ENCODE data around the gene TAF1D.
"Not testable (repeated sequence)": the region's sequence is repeated elsewhere in the genome, so short reads cannot be mapped to it uniquely, and the experiment has no call there.

TAF1D gene, protein sequence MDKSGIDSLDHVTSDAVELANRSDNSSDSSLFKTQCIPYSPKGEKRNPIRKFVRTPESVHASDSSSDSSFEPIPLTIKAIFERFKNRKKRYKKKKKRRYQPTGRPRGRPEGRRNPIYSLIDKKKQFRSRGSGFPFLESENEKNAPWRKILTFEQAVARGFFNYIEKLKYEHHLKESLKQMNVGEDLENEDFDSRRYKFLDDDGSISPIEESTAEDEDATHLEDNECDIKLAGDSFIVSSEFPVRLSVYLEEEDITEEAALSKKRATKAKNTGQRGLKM

DNA sequence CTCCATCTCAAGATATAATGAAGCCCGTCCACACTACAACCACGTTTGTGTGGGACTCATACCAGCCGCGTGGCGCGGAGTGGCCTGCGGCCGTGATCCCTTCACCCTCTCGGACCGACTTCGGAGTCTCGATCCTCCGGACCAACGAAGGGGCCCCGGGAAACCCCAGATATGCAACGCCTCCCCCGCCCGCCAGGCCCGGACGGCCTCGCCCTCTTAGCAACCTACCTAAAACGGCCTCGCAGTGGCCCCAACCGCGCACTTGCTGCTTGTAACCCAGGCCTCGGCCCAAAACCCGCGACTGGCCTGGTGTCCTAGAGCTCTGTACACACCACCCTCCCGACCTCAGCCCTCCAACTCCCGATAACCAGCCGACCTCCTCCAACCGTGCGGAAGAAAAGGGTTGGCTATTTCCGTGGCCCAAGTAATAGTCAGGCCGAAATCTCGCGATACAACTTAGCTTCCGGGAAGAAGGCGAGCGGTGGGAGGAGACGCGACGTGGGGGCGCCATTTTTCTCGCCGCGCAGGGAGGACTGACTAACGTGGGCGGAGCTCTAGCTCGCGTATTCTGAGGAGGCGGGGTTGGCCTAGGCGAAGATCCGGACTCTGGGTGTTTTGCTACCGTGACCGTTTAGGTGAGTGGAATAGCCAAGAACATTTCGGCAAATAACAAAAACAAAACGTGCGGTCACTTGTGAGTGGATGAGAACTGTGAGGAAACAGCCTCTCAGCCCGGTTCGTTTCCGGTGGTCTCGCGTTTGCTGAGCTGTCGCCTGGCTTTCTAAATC, at the start of gene TAF1D, which contains the start of gene C11orf54:
TAF1D (minus strand) TSS at position 402 of the 788 bp plus-strand sequence. CDS start 2,191 bp downstream, outside the sequence.
C11orf54 (plus strand) TSS at position 579 of the 788 bp plus-strand sequence. CDS start 5,722 bp downstream, outside the sequence.
- DNase-seq = peak; percentile 98

- no peak for DNase-seq
Observed at GRCh38 chr11:93784935-93785360, 43.7 kb upstream of the TAF1D start.

DNA sequence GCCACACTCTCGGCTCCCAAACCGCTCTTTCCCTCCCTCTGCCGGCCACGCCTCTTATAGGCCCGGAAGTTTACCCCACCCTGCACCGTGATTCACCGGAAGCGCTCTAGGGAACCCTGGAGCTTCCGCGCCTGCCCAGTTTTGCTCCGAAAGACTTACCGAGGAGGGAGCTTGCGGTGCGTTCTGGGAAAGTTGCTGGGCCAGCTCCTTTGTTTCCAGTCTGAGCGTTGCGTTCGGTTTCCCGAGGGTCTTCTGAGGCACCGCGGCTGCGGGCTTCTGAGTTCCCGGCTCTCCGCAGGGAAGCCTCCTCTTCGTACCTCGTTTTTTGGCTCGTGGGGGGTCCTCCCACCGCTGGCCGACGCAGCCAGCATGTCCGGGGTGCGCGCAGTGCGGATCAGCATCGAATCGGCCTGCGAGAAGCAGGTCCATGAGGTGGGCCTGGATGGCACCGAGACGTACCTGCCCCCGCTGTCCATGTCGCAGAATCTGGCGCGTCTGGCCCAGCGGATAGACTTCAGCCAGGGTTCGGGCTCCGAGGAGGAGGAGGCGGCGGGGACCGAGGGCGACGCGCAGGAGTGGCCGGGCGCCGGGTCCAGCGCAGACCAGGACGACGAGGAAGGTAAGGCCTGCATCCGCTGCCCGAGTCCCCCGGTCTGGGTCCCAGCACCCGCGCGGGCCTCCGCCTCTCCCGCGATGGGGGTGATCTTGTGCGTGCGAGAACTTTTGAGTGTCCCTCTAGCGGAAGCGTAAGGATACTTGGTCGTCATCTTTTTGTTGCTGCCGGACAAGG, 43.0 kb upstream of the TAF1D start, which contains the start of gene MED17:
MED17 (plus strand) TSS at position 138 of the 790 bp plus-strand sequence; CDS start at position 370, 232 bp downstream.
- peak; percentile 95 for DNase-seq

- DNase-seq = no peak
Observed at GRCh38 chr11:93783765-93784144, 42.5 kb upstream of the TAF1D start.

- no peak for DNase-seq
Observed at GRCh38 chr11:93783362-93783761, 42.1 kb upstream of the TAF1D start.

- peak; percentile 16 for DNase-seq
Observed at GRCh38 chr11:93775289-93775688, 34.0 kb upstream of the TAF1D start.

- not testable (repeated sequence) for DNase-seq
Observed at GRCh38 chr11:93774560-93774959, 33.3 kb upstream of the TAF1D start.

- DNase-seq = no peak
Observed at GRCh38 chr11:93773601-93774200, 32.4 kb upstream of the TAF1D start.

GRCh38 chr11:93773045-93773477, 31.8 kb upstream of the TAF1D start:
- no peak for DNase-seq

GRCh38 chr11:93772123-93772522, 30.8 kb upstream of the TAF1D start:
- no peak for DNase-seq

DNA sequence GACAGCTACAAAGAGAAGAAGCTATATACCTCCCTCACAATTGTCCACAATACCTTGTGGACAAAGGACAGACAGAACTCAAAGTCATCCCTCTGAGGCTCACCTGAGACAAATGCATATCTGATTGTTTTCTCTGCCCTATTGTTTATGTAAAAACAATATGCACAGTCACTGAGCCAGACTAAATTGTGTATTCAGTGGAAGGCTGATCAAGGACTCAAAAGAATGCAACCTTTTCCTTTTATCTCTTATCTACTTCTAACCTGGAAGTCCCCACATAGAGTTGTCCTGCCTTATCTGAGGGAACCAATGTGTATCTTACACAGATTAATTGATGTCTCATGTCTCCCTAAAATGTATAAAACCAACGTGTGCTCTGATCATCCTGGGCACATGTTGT, 28.9 kb upstream of the TAF1D start:
- no peak for DNase-seq

DNA sequence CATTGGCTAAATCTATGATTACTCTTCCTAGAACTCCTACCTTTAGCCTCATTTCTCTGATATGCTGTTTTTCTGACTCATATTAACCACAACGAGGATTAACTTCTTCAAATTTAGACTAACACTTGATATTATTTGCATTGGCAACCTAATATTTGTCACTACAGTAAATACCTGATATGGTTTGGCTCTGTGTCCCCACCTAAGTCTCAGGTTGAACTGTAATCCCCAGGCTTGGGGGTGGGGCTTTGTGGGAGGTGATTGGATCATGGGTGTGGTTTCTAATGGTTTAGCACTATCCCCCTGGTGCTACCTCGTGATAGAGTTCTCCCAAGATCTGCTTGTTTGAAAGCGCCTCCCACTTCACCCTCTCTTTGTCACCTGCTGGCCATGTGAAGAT, 25.7 kb upstream of the TAF1D start:
- no peak for DNase-seq

DNA sequence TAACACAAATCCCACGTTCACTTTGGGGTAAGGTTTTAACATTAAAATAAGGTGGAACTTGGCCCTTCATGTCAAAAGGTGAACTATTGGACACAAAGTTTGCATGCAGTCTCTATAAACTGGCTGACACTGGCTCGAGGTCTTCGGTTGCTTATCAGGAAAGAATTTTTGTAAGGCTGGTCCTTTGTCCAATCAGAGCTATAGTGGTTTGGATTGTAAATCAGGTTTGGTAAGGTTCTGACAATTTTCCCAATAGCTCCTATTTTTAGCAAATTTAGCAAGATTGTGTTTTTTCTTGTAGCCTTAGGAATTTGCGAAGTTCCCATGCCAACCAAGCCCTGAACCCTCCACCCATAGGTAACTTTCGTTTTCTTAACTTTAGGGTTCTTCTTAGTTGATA, 25.2 kb upstream of the TAF1D start:
- no peak for DNase-seq

GRCh38 chr11:93765551-93765950, 24.3 kb upstream of the TAF1D start:
- no peak for DNase-seq

GRCh38 chr11:93761910-93762309, 20.6 kb upstream of the TAF1D start:
- no peak for DNase-seq

GRCh38 chr11:93759123-93759522, 17.8 kb upstream of the TAF1D start:
- DNase-seq = not testable (repeated sequence)

DNA sequence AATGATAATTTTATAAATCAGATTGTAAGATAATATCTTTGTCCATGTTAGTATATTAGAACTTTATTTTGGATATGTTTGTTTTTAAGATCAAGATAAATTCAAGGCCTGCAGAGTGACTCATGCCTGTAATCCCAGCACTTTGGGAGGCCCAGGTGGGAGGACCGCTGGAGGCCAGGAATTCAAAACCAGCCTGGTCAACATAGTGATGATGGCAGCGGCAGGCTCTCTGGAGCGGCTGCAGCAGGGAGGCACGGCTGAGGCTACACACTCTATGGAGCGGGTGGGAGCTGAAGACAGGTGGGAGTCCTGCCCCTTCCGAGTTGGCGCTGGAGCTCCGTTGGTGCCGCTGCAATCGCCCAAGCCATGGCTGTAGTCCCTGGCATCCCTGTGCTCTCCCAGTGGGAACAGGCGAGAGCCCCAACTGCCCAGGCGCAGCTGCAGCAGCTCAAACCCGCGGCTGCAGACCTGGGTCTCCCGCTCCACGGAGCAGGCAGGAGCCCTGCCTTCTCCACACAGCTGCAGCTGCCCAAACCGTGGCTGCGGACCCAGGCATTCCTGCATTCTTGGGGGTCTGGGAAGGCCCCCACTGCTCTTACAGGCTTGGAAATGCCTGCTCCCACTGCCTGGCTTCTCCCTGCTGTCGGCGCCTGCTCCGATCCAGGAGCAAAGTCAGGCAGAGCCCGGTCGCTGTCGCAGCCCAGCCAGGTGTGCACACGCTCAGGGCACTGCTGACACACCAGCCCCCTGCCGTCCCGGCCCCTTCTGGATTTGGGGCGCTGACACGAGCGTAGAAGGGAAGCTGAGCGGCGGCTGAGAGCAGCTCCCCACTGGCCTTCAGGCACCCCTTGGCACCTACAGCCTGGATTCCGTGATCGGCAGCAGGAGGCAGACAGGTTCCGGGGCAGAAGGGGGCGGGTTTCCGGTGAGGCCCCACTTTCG, 16.9 kb upstream of the TAF1D start:
- DNase-seq = no peak

DNA sequence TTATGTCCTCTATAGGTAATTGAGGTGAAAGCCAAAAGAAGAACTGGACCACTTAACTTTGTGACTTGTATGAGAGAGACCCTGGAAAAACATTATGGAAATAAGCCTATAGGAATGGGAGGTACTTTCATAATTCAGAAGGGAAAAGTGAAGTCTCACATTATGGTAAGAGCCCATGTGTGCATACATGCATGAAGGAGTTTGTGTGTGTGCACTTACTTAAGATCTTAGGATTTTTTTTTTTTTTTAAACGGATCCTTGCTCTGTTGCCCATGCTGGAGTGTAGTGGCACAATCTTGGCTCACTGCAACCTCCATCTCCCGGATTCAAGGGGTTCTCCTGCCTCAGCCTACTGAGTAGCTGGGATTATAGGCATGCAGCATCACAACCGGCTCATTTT, 16.0 kb upstream of the TAF1D start:
- no peak for DNase-seq

GRCh38 chr11:93756748-93757147, 15.5 kb upstream of the TAF1D start:
- DNase-seq = no peak

- DNase-seq = no peak
Observed at GRCh38 chr11:93753241-93753640, 11.9 kb upstream of the TAF1D start.

DNA sequence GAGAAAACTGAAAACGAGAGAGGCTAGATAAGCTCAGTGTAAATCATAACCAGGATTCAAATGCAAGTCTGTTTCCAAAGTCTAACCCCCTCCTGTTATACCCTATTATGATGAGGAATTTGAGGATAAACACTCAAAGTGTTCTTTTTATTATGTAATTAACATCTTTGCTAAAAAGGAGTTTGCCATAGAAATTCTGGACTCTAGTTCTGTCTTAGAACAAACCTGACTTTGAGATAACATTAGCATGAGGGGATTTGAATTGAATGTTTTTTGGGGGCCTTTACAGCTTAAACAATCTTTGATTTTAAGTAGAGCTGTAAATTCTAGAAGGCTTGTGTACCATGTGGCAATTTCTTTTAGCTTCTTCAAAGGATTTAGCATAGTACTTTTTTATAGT, 9.7 kb upstream of the TAF1D start:
- no peak for DNase-seq

- DNase-seq = no peak
Observed at GRCh38 chr11:93747122-93747521, 5.8 kb upstream of the TAF1D start.

Measured in activated CD4-positive, alpha-beta T cell treated with anti-CD3 and anti-CD28 coated beads, Interleukin-10, Interleukin-2, amounts not matched to agents 100 ng/mL and 50 ng/mL, durations not matched to agents 16 hours and 8 hours (primary cell).